ENCODE data around the gene MT1G. TPM values are rescaled to one million over a fixed set of nuclear protein-coding genes. Genes with fewer than 3 reads are reported as not detected.
"Not testable (repeated sequence)": the region's sequence is repeated elsewhere in the genome, so short reads cannot be mapped to it uniquely, and the experiment has no call there.

Gene MT1G
- total RNA-seq, 4 donors from 2014 or later = 410 to 930 (median 704) TPM

- Histone ChIP-seq H3K9me3 (no peaks in the 10 kb centered on the region), H3K4me3 (replicated peaks in 1 of 3) (no peak overlapping the region), H3K27me3 (no peaks in the 10 kb centered on the region), H3K36me3 (no peaks in the 10 kb centered on the region), H3K4me1 (peaks cover 0 to 3% of the 10 kb centered on the region in 2 donors), H3K27ac (no peak overlapping the region)
- 99% methylated on average over 2 of the region's 2 CpGs for WGBS, 2 donors
- TF ChIP-seq POLR2A (IDR thresholded peaks at IDR 0.05) = no peak
- TF ChIP-seq CTCF (IDR thresholded peaks at IDR 0.05) = no peak
- intact Hi-C loops (cut with DNase I) = no loop called here
- DNase-seq = no peak
Observed at GRCh38 chr16:56623637-56624036, 44.2 kb downstream of the MT1G start.

GRCh38 chr16:56623184-56623583, 44.7 kb downstream of the MT1G start:
- DNase-seq; intact Hi-C loops (cut with DNase I); H3K36me3 ChIP-seq; H3K4me3 ChIP-seq (replicated peaks in 1 of 3); H3K27ac ChIP-seq; H3K4me1 ChIP-seq; H3K27me3 ChIP-seq; H3K9me3 ChIP-seq: not testable (repeated sequence)
- WGBS, 2 donors = 96% methylated on average over 5 of the region's 5 CpGs

DNA sequence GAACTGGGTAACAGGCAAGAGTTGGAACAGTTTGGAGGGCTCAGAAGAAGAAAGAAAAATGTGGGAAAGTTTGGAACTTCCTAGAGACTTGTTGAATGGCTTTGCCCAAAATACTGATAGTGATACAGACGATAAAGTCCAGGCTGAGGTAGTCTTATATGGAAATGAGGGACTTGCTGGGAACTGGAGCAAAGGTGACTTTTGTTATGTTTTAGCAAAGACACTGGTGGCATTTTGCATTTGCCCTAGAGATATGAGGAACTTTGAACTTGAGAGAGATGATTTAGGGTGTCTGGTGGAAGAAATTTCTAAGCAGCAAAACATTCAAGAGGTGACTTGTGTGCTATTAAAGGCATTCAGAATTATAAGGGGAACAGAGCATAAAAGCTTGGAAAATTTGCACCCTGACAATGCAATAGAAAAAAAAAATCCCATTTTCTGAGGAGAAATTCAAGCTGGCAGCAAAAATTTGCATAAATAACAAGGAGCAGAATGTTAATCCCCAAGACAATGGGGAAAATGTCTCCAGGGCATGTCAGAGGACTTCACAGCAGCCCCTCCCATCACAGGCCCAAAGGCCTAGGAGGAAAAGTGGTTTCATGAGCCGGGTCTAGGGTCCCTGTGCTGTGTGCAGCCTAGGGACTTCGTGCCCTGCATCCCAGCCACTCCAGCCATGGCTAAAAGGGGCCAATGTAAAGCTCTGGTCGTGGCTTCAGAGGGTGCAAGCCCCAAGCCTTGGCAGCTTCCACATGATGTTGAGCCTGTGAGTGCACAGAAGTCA, 46.0 kb downstream of the MT1G start:
- H3K36me3 ChIP-seq; H3K9me3 ChIP-seq; H3K27ac ChIP-seq; intact Hi-C loops (cut with DNase I); H3K27me3 ChIP-seq; H3K4me3 ChIP-seq (replicated peaks in 1 of 3); DNase-seq: not testable (repeated sequence)
- WGBS, 2 donors = 76 to 77% methylated on average over 3 to 4 of the region's 4 CpGs
- peaks cover 11 to 16% of the 10 kb centered on the region in 2 donors for H3K4me1 ChIP-seq

DNA sequence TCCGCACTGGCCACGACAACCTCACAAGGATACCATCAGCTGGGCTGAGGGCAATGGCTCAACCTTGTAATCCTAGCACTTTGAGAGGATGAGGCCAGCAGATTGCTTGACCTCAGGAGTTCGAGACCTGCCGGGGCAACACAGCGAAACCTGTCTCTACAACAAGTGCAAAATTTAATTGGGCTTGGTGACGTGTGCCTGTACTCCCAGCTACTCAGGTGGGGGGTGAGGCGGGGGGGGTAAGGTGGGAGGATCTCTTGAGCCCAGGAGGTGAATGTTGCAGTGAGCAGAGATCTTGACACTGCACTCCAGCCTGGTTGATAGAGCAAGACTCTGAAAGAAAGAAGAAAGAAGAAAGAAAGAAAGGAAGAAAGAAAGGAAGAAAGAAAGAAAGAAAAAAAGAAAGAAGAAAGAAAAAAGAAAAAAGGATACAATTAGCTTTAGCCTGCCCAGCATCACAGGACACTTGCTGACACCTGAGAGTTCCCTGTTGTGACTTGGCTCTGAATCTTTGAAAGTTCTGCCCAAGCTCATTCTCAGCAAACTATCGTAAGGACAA, 47.4 kb downstream of the MT1G start:
- WGBS, 2 donors = 82 to 88% methylated on average over 7 to 8 of the region's 8 CpGs
- peaks cover 11 to 20% of the 10 kb centered on the region in 2 donors for H3K4me1 ChIP-seq

DNA sequence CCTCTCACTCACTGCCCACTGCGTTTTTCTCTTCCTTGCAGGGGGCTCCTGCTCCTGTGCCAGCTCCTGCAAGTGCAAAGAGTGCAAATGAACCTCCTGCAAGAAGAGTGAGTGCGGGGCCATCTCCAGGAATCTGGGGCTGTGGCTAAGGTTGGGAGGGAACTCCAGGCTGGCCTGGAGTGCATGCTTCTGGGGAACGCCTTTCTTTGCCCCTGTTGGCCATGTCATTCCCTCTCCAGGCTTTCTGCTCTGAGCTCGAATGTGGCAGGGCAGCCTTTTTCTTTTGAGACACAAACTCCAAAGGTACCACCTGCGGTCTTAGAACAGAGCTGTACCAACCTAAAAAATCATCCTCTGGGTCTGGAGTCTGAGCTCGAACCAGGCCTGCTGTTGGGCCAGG, 49.7 kb downstream of the MT1G start:
- TF ChIP-seq CTCF (IDR thresholded peaks at IDR 0.05) (no peak), POLR2A (IDR thresholded peaks at IDR 0.05) (no peak)
- Histone ChIP-seq H3K27me3 (no peaks in the 10 kb centered on the region), H3K27ac (no peak overlapping the region), H3K4me1 (peaks cover 11 to 20% of the 10 kb centered on the region in 2 donors), H3K36me3 (no peaks in the 10 kb centered on the region), H3K9me3 (no peaks in the 10 kb centered on the region), H3K4me3 (replicated peaks in 1 of 3) (no peak overlapping the region)
- DNase-seq = no peak
- 63 to 74% methylated on average over 1 to 6 of the region's 6 CpGs for WGBS, 2 donors
- intact Hi-C loops (cut with DNase I) = no loop called here

More for the DNA sequence above, 47.4 kb downstream of the MT1G start:
- no peak overlapping the region for H3K4me3 ChIP-seq (replicated peaks in 1 of 3)
- intact Hi-C loops (cut with DNase I) = no loop called here
- H3K9me3 ChIP-seq = no peaks in the 10 kb centered on the region
- H3K27ac ChIP-seq = no peak overlapping the region
- TF ChIP-seq CTCF (IDR thresholded peaks at IDR 0.05) = no peak
- DNase-seq = no peak
- H3K36me3 ChIP-seq = no peaks in the 10 kb centered on the region
- H3K27me3 ChIP-seq = no peaks in the 10 kb centered on the region

Data from thyroid gland (tissue), 4 donors.